GM12878 (cell line): ENCODE data around the gene FSTL1. TPM values are rescaled to one million over a fixed set of nuclear protein-coding genes. Genes with fewer than 3 reads are reported as not detected.

Experiments used
- ATAC-seq: fragments of 200-7000 bp; cut with Tn5 transposase; 3 replicates; pipeline ENCODE4 v1.9.1; 2020; ENCODE audit warnings: mild to moderate bottlenecking, moderate library complexity
- BruUV-seq: library from RNA; stranded (reverse); fragments of 400-500 nt; replicated peaks from 2 replicates; lab custom pipeline; 2021; lab: Mats Ljungman, UMichigan
- CTCF ChIA-PET: fragments of 300-600 bp; sonication (Branson Sonifier 250); formaldehyde crosslinking; extraction: SDS; loops from one replicate; lab custom pipeline; 2021; ENCODE audit warnings: inconsistent platforms; lab: Yijun Ruan, JAX
- POLR2A ChIA-PET: fragments of 350-600 bp; formaldehyde crosslinking; extraction: SDS; loops from one replicate; lab custom pipeline; 2021; ENCODE audit warnings: inconsistent platforms; lab: Charles Lee
- RAD21 ChIA-PET: fragments of 300-600 bp; sonication (Branson Sonifier 250); formaldehyde crosslinking; loops from one replicate; lab custom pipeline; 2023; ENCODE audit warnings: antibody characterized with exemption; ENCODE audit not compliant: unreplicated experiment; lab: Charles Lee
- SMC1A ChIA-PET: fragments of 300-600 bp; sonication (Branson Sonifier 250); formaldehyde crosslinking; loops from one replicate; lab custom pipeline; 2023; ENCODE audit not compliant: unreplicated experiment, uncharacterized antibody; lab: Charles Lee
- DNase-seq: peaks from one replicate; pipeline ENCODE4 v3.0.0-alpha.2; 2011; ENCODE audit warnings: low read depth, low spot score
- FAIRE-seq: peaks from 3 replicates; lab custom pipeline; 2011; peaks lifted over from hg19 to GRCh38; lab: Jason Lieb, UNC
- H2AFZ ChIP-seq: 2 replicates; pipeline ENCODE4 v1.6.0; 2011; ENCODE audit warnings: low read depth, low read length, control low read depth; ENCODE audit not compliant: control insufficient read depth
- H3K27ac ChIP-seq: 2 replicates; pipeline ENCODE4 v1.5.1; 2011; ENCODE audit warnings: control low read depth; ENCODE audit not compliant: control insufficient read depth, insufficient read depth
- H3K27me3 ChIP-seq, 2 experiments: replicated peaks in 1 of 2; 2 replicates each; pipeline versions ENCODE4 v1.6.0 to v1.6.1; 2011; ENCODE audit warnings: low read length in 1 of 2; ENCODE audit not compliant: control insufficient read depth in 2 of 2, insufficient read depth in 2 of 2
- H3K36me3 ChIP-seq, 2 experiments: 2 replicates each; pipeline ENCODE4 v1.5.1; 2011; ENCODE audit warnings: low read length in 1 of 2; ENCODE audit not compliant: control insufficient read depth in 2 of 2, insufficient read depth in 2 of 2
- H3K4me1 ChIP-seq: 2 replicates; pipeline ENCODE4 v1.6.1; 2011; ENCODE audit warnings: mild to moderate bottlenecking, low read length, moderate library complexity, mixed read lengths; ENCODE audit not compliant: control insufficient read depth, insufficient read depth
- H3K4me2 ChIP-seq: 2 replicates; pipeline ENCODE4 v1.6.0; 2011; ENCODE audit warnings: control low read depth; ENCODE audit not compliant: control insufficient read depth, insufficient read depth
- H3K4me3 ChIP-seq: fragments of 200-600 bp; sonication (generic); 2 replicates; pipeline ENCODE4 v1.5.1; 2016
- H3K79me2 ChIP-seq: 2 replicates; pipeline ENCODE4 v1.6.0; 2011; ENCODE audit warnings: low read length; ENCODE audit not compliant: control insufficient read depth, insufficient read depth
- H3K9ac ChIP-seq: 2 replicates; pipeline ENCODE4 v1.8.0; 2011; ENCODE audit warnings: low read length, control low read depth, mixed read lengths; ENCODE audit not compliant: control insufficient read depth, insufficient read depth
- H3K9me3 ChIP-seq: replicated peaks from 3 replicates; pipeline ENCODE4 v1.5.1; 2011; ENCODE audit warnings: mild to moderate bottlenecking, low read length; ENCODE audit not compliant: control insufficient read depth, insufficient read depth
- H4K20me1 ChIP-seq: 2 replicates; pipeline ENCODE4 v1.6.0; 2011; ENCODE audit not compliant: control insufficient read depth, insufficient read depth
- EGR1 ChIP-seq, 2 experiments: IDR thresholded peaks; 1 replicate in 1 of 2; 2 replicates in 1 of 2; pipeline ENCODE4 v1.6.1; 2011 to 2012; ENCODE audit warnings: low read depth in 2 of 2, low read length in 2 of 2, borderline replicate concordance in 1 of 2, mild to moderate bottlenecking in 1 of 2, moderate library complexity in 1 of 2
- MEF2A ChIP-seq: IDR thresholded peaks from 2 replicates; pipeline ENCODE4 v1.6.1; 2011; ENCODE audit warnings: low read depth, mild to moderate bottlenecking, low read length, moderate library complexity; ENCODE audit not compliant: insufficient read depth
- MXI1 ChIP-seq: fragments of 150-350 bp; IDR thresholded peaks from 2 replicates; pipeline ENCODE4 v1.6.1; 2011; ENCODE audit warnings: low read depth, mild to moderate bottlenecking, inconsistent platforms, low read length, improper control_type of control experiment
- NFIC ChIP-seq: IDR thresholded peaks from 2 replicates; pipeline ENCODE4 v1.6.1; 2012; ENCODE audit warnings: low read depth, mild to moderate bottlenecking, inconsistent platforms, low read length, moderate library complexity
- NFXL1 ChIP-seq: fragments of 450-650 bp; IDR thresholded peaks from 2 replicates; pipeline ENCODE4 v1.6.1; 2017; ENCODE audit warnings: antibody characterized with exemption, mild to moderate bottlenecking, borderline replicate concordance
- NFYA ChIP-seq: IDR thresholded peaks from 2 replicates; pipeline ENCODE4 v1.6.1; 2011; ENCODE audit warnings: low read depth, mild to moderate bottlenecking, low read length, improper control_type of control experiment, borderline replicate concordance
- NR2F1 ChIP-seq: fragments of 450-650 bp; conservative IDR thresholded peaks from 2 replicates; pipeline ENCODE4 v1.6.1; 2017; ENCODE audit warnings: mild to moderate bottlenecking
- POLR2AphosphoS2 ChIP-seq: IDR thresholded peaks from 2 replicates; pipeline ENCODE4 v1.6.1; 2011; ENCODE audit warnings: low read depth, mild to moderate bottlenecking, low read length, improper control_type of control experiment, moderate library complexity
- POU2F2 ChIP-seq: IDR thresholded peaks from 3 replicates; pipeline ENCODE4 v1.6.1; 2011; ENCODE audit warnings: low read depth, mild to moderate bottlenecking, low read length, borderline replicate concordance
- SIX5 ChIP-seq: IDR thresholded peaks from 2 replicates; pipeline ENCODE4 v1.6.1; 2011; ENCODE audit warnings: mild to moderate bottlenecking, low read depth, low read length, moderate library complexity; ENCODE audit not compliant: severe bottlenecking
- SMAD5 ChIP-seq: IDR thresholded peaks from 2 replicates; pipeline ENCODE4 v1.6.1; 2016; ENCODE audit warnings: antibody characterized with exemption, low read depth
- TARDBP ChIP-seq: IDR thresholded peaks from 2 replicates; pipeline ENCODE4 v1.6.1; 2016; ENCODE audit warnings: borderline replicate concordance
- TCF3 ChIP-seq: IDR thresholded peaks from 2 replicates; pipeline ENCODE4 v1.6.1; 2012; ENCODE audit warnings: low read depth, mild to moderate bottlenecking, low read length, borderline replicate concordance; ENCODE audit not compliant: insufficient read depth
- WGBS: methylation state at CpG from one replicate; pipeline ENCODE4 v1.1.6; 2016; ENCODE audit warnings: low lambda C conversion rate; ENCODE audit not compliant: insufficient replicate concordance, insufficient coverage; ENCODE audit errors: missing lambda C conversion rate; 5-methylcytosine and 5-hydroxymethylcytosine counted together
- in situ Hi-C: fragments of 300-500 bp; cut with MboI; formaldehyde crosslinking; loops from 9 replicates; pipeline ENCODE4 v1.14.3; 2018; ENCODE audit warnings: mixed read lengths
- intact Hi-C: fragments of 100-400 bp; cut with micrococcal nuclease; formaldehyde crosslinking; loops from one replicate; pipeline ENCODE4 v1.14.2; 2022; ENCODE audit not compliant: unreplicated experiment
- polyA plus RNA-seq, 11 experiments: library from polyadenylated mRNA; depleted of rRNA in 4 of 11; unstranded in 6 of 11; stranded (reverse) in 5 of 11; fragments of >200 nt; fragmentation: Nextera tagmentation in 4 of 11; fragmentation: Illumina TruSeq in 1 of 11; extraction: Ambion mirVana in 4 of 11; extraction: Trizol in 1 of 11; gene quantifications; 1 replicate in 1 of 11; 2 replicates in 10 of 11; pipeline versions ENCODE4 v1.2.1 to v1.2.3, GENCODE V29; 2011 to 2016; ENCODE audit warnings: inconsistent platforms in 2 of 11, missing spikeins in 2 of 11, low read depth in 1 of 11
- total RNA-seq, 4 experiments: library from RNA; depleted of rRNA in 3 of 4; stranded (reverse); fragments of >200 nt in 3 of 4; fragmentation: Illumina TruSeq in 1 of 4; extraction: Trizol in 1 of 4; gene quantifications; 2 replicates each; pipeline versions ENCODE4 v1.2.1 to v1.2.3, GENCODE V29; 2013 to 2021
- TF ChIP-seq, protein P1 (sequence below): IDR thresholded peaks from 2 replicates; pipeline ENCODE4 v1.6.1; 2011; ENCODE audit warnings: borderline replicate concordance, low read depth, mild to moderate bottlenecking, moderate library complexity, mixed read lengths, low read length; ENCODE audit not compliant: insufficient read depth; ENCODE audit errors: extremely low read length
- TF ChIP-seq, protein P2 (sequence below): fragments of 150-350 bp; IDR thresholded peaks from 2 replicates; pipeline ENCODE4 v1.6.1; 2016; ENCODE audit warnings: low read depth, low read length
- TF ChIP-seq, protein P3 (sequence below): fragments of 450-650 bp; IDR thresholded peaks from 2 replicates; pipeline ENCODE4 v1.6.1; 2018; ENCODE audit warnings: borderline replicate concordance, mild to moderate bottlenecking; ENCODE audit not compliant: partially characterized antibody

The FSTL1 gene
- total and polyA plus RNA-seq, 10 of the 15 experiments (the other 5 are each of a cell fraction or from before 2014, with no cell fraction given): 0.06 to 1.7 (median 0.32) TPM; not detected in 4

DNA sequence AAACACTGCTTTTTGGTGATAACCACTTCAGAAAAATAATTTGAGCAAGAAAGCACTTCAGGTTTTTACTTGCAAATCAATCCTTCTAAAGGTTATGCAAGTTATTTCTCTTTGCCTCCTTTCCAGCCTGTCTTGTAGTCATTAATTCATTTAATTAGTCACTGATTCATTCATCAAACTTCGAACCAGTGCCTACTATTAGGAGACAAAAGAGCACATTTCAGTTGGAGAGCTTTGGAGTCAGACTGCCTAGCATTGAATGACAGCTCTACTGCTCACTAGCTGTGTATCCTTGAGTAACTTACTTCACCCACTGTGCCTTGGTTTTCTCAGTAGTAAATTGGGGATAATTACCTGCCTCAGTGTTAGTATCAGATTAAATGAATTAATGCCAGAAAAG is 86.7 kb downstream of the FSTL1 start:
- SMC1A ChIA-PET: interaction anchor here (0.8 kb wide), 1 partner anchor 75 kb away, joined by 3 read pairs; no protein-coding TSS in a partner anchor
- in situ Hi-C loops (no loop called here), intact Hi-C loops (no loop called here)
- H3K27me3 ChIP-seq: peaks cover 0 to 4% of the 10 kb centered on the region in 2 experiments; a peak in 3 of 4 replicates
- no peaks in the 10 kb centered on the region for H4K20me1 ChIP-seq
- no peak overlapping the region for H3K9ac ChIP-seq
- no peak overlapping the region for H3K27ac ChIP-seq
- DNase-seq (no peak), FAIRE-seq (no peak), ATAC-seq (no peak)
- BruUV-seq: no TSS peak
- no peaks in the 10 kb centered on the region for H3K79me2 ChIP-seq
- no peaks in the 10 kb centered on the region for H3K9me3 ChIP-seq
- 0% methylated on average over 1 of the region's 1 CpG for WGBS
- CTCF ChIA-PET: interaction anchor here (0.7 kb wide), 1 partner anchor 1480 kb away, joined by 5 read pairs; no protein-coding TSS in a partner anchor
- TF ChIP-seq, protein P1, sequence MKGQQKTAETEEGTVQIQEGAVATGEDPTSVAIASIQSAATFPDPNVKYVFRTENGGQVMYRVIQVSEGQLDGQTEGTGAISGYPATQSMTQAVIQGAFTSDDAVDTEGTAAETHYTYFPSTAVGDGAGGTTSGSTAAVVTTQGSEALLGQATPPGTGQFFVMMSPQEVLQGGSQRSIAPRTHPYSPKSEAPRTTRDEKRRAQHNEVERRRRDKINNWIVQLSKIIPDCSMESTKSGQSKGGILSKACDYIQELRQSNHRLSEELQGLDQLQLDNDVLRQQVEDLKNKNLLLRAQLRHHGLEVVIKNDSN: no peak
- TF ChIP-seq, protein P2, sequence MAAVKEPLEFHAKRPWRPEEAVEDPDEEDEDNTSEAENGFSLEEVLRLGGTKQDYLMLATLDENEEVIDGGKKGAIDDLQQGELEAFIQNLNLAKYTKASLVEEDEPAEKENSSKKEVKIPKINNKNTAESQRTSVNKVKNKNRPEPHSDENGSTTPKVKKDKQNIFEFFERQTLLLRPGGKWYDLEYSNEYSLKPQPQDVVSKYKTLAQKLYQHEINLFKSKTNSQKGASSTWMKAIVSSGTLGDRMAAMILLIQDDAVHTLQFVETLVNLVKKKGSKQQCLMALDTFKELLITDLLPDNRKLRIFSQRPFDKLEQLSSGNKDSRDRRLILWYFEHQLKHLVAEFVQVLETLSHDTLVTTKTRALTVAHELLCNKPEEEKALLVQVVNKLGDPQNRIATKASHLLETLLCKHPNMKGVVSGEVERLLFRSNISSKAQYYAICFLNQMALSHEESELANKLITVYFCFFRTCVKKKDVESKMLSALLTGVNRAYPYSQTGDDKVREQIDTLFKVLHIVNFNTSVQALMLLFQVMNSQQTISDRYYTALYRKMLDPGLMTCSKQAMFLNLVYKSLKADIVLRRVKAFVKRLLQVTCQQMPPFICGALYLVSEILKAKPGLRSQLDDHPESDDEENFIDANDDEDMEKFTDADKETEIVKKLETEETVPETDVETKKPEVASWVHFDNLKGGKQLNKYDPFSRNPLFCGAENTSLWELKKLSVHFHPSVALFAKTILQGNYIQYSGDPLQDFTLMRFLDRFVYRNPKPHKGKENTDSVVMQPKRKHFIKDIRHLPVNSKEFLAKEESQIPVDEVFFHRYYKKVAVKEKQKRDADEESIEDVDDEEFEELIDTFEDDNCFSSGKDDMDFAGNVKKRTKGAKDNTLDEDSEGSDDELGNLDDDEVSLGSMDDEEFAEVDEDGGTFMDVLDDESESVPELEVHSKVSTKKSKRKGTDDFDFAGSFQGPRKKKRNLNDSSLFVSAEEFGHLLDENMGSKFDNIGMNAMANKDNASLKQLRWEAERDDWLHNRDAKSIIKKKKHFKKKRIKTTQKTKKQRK: no peak
- TF ChIP-seq MXI1: no peak
- no peak for TF ChIP-seq NFIC
- no peak for TF ChIP-seq SMAD5
- no peak for TF ChIP-seq NFXL1
- TF ChIP-seq EGR1 (IDR thresholded peaks at IDR 0.05; ENCODE audit: borderline replicate concordance in 1 of 2, low read depth in 2 of 2, low read length in 2 of 2): no peak
- TF ChIP-seq NR2F1: no peak
- no peak for TF ChIP-seq SIX5
- TF ChIP-seq, protein P3, sequence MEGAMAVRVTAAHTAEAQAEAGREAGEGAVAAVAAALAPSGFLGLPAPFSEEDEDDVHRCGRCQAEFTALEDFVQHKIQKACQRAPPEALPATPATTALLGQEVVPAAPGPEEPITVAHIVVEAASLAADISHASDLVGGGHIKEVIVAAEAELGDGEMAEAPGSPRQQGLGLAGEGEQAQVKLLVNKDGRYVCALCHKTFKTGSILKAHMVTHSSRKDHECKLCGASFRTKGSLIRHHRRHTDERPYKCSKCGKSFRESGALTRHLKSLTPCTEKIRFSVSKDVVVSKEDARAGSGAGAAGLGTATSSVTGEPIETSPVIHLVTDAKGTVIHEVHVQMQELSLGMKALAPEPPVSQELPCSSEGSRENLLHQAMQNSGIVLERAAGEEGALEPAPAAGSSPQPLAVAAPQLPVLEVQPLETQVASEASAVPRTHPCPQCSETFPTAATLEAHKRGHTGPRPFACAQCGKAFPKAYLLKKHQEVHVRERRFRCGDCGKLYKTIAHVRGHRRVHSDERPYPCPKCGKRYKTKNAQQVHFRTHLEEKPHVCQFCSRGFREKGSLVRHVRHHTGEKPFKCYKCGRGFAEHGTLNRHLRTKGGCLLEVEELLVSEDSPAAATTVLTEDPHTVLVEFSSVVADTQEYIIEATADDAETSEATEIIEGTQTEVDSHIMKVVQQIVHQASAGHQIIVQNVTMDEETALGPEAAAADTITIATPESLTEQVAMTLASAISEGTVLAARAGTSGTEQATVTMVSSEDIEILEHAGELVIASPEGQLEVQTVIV: no peak
- no peak for TF ChIP-seq POLR2AphosphoS2
- no peak for TF ChIP-seq NFYA
- TF ChIP-seq TARDBP: no peak
- TF ChIP-seq MEF2A: no peak
- no peak for TF ChIP-seq TCF3
- no peak for TF ChIP-seq POU2F2
- H3K36me3 ChIP-seq: no peaks in the 10 kb centered on the region
- POLR2A ChIA-PET: no interaction called here
- RAD21 ChIA-PET: no interaction called here
- H3K4me1 ChIP-seq: no peaks in the 10 kb centered on the region
- H3K4me3 ChIP-seq: no peak overlapping the region
- no peak overlapping the region for H3K4me2 ChIP-seq
- H2AFZ ChIP-seq: no peak overlapping the region
